Fibroblast of peridontal ligament (primary cell): ENCODE data around the gene SLC8A3.

Experiments used
- DNase-seq: peaks from one replicate; pipeline ENCODE4 v3.0.0-alpha.2; 2010; ENCODE audit errors: extremely low read depth

SLC8A3 gene

GRCh38 chr14:70118064-70118463 lies 70.7 kb downstream of the SLC8A3 start:
- no peak for DNase-seq

GRCh38 chr14:70116278-70116677 lies 72.5 kb downstream of the SLC8A3 start:
- DNase-seq = no peak

GRCh38 chr14:70114621-70115156 lies 74.1 kb downstream of the SLC8A3 start:
- DNase-seq = no peak

- DNase-seq = no peak
These were observed 75.5 kb downstream of the SLC8A3 start for GRCh38 chr14:70113211-70113610.

- DNase-seq = no peak
These were observed 80.3 kb downstream of the SLC8A3 start for GRCh38 chr14:70108419-70108818.

GRCh38 chr14:70107309-70107708 lies 81.4 kb downstream of the SLC8A3 start:
- no peak for DNase-seq

- DNase-seq = no peak
These were observed 88.7 kb downstream of the SLC8A3 start for GRCh38 chr14:70100071-70100470.

GRCh38 chr14:70098250-70098809 lies 90.4 kb downstream of the SLC8A3 start:
- DNase-seq = peak; percentile 4

GRCh38 chr14:70097576-70098249 lies 91.0 kb downstream of the SLC8A3 start:
- no peak for DNase-seq

- DNase-seq = no peak
These were observed 91.9 kb downstream of the SLC8A3 start for GRCh38 chr14:70096866-70097265.

GRCh38 chr14:70094631-70095030 lies 94.1 kb downstream of the SLC8A3 start:
- DNase-seq = no peak

GRCh38 chr14:70094106-70094505 lies 94.6 kb downstream of the SLC8A3 start:
- DNase-seq = no peak

- no peak for DNase-seq
These were observed 95.6 kb downstream of the SLC8A3 start for GRCh38 chr14:70093156-70093555.

GRCh38 chr14:70087380-70087697 lies 101.4 kb downstream of the SLC8A3 start:
- no peak for DNase-seq

GRCh38 chr14:70086685-70087379 lies 101.9 kb downstream of the SLC8A3 start:
- DNase-seq = peak; percentile 47

- no peak for DNase-seq
These were observed 104.5 kb downstream of the SLC8A3 start for GRCh38 chr14:70084226-70084625.

- DNase-seq = no peak
These were observed 106.4 kb downstream of the SLC8A3 start for GRCh38 chr14:70082394-70082793.

GRCh38 chr14:70080076-70080475 lies 108.7 kb downstream of the SLC8A3 start:
- DNase-seq = no peak

- no peak for DNase-seq
These were observed 110.4 kb downstream of the SLC8A3 start for GRCh38 chr14:70078329-70078728.

- DNase-seq = no peak
These were observed 111.0 kb downstream of the SLC8A3 start for GRCh38 chr14:70077720-70078119.

- DNase-seq = no peak
These were observed 111.7 kb downstream of the SLC8A3 start for GRCh38 chr14:70077005-70077404.

GRCh38 chr14:70073924-70074566 lies 114.7 kb downstream of the SLC8A3 start:
- DNase-seq = peak; percentile 39

- no peak for DNase-seq
These were observed 119.6 kb downstream of the SLC8A3 start for GRCh38 chr14:70069186-70069585.
